Activated T-cell treated with anti-CD3 and anti-CD28 coated beads for 1 hour (primary cell): ENCODE measurements around the gene KIRREL3.

Experiments
- DNase-seq: peaks from one replicate; pipeline ENCODE4 v3.0.0-alpha.2; 2020; ENCODE audit warnings: low read depth

KIRREL3 gene

DNA sequence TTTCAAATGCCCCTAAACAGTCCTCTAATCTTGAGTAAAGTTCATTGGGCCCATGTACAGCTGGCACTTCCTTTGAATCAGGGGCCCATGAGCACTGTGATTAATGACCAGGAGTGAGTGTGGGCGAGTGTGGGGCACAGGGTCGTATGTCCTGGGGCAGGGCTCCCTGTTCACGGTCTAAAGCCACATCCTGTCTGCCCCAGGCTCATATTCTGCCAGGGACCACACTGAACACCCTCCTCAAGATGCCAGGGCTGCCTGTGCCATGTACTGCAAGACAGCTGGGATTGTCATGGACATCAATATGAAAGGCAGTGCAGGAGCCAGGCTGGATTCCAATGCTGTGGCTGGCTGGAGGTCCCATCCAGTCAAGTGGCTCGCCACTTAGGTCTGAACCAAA, 130.5 kb downstream of the KIRREL3 start:
- DNase-seq: no peak

DNA sequence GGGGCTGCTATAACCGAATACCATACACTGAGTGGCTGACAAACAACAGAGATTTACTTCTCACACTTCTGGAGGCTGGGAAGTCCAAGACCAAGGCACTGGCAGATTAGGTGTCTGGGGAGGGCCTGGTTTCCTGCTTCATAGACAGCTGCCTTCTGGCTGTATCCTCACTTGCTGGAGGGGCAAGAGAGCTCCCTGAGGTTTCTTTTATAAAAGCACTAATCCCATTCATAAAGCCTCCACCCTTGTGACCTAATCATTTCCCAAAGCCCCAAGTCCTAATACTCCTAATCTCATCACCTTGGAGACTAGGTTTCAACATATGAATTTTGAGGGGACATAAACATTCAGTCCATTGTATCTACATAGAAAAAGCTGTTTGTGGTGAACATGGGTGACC, 131.8 kb downstream of the KIRREL3 start:
- no peak for DNase-seq

DNA sequence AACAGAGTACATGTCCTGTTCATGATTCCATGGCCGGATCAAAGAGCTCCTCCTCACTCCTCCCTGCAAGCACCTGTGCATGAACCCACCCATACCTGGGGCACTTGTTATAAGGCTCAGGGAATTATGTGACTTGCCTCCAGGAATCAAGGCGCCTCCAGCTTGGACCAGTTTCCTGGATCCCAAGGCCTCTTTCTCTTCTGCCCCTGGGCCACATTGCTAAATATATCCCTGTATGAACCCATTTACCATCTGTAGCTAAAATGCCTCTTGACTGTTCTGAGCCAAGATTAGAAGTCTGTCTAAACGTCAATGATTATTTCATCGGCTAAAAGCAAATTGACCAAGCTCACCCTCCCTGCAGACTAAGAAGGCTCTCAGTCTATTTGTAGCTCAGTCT, 135.6 kb downstream of the KIRREL3 start:
- DNase-seq: no peak

DNA sequence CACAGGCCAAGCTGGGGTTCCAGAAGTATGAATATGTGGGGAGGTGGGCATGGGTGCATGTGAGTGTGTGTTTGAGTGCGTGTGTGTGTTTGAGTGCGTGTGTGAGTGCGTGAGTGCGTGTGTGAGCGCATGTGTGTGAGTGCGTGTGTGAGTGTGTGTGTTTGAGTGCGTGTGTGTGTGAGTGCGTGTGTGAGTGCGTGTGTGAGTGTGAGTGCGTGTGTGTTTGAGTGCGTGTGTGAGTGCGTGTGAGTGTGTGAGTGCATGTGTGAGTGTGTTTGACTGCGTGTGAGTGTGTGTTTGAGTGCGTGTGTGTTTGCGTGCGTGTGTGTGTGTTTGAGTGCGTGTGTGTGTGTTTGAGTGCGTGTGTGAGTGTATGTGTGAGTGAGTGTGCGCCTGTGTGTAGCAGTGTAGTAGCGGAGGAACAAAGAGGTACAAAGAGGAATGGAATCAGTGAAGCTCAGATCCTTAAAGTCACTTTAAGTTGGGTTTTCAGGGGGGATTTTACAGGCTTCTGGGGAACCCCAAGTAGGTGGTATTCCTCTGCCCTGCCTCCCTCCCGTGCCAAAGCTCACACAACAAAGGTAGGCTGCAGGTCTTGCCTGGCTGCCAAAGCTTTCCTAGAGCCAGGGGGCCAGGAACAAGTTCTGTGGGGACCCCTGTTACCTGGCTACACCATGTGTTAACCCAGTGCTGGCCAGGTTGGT, 137.1 kb downstream of the KIRREL3 start:
- no peak for DNase-seq

DNA sequence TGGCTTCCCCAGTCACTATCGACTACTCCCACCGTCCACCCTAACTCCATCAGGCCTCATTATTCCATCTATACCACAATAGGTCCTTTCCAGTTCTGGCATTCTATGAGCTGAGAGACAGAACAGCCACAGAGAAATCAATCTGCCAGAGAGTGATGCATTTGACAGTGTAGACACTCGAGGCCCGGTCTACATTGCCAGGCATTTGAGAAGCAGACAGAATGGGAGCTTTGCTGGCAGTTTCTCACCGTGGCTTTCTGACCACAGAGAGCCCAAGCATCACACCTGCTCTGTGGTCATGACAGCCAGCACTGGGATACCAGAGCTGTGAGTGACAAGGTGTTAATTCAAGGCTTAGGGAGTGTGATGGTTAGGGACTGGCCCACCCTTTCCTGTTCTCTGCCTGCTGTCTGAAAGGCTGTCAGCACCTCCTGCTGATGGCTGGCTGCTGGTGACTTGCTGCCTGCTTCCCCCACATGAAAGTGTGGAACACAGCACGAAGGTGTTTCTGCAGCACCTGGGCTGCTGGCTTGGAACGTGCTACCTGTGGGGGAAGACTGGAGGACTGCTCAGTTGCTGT, 137.8 kb downstream of the KIRREL3 start:
- DNase-seq: no peak

DNA sequence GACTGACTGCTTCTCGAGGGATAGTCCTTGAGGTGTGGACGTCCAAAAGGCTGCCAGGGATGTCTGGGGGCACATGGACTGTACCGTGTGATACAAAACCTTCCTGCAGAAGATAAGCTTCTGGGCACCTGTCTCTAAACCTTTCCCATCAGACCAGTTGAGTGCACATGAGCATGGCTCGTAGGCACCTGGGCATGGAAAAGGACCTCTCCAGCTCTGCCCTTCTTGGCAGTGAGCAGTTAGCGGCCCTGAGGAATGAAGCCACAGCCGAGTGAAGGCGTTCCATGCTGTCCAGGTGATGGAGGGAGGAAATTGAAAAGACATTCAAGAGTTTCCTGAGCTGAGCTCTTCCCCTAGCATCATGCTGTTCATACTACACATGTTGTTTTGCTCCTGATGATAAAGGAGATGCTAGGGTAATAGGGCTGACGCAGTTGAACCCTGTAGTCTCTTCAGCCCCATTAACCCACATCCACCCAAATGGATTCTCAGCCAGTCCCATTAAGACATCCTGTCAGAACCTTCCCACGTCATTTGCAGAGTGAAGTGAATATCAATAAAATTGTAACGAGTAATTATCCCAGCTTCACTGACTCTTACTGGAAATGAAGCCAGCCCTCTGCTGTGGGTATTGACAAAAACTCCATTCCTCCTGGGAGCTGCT, 138.6 kb downstream of the KIRREL3 start:
- no peak for DNase-seq

DNA sequence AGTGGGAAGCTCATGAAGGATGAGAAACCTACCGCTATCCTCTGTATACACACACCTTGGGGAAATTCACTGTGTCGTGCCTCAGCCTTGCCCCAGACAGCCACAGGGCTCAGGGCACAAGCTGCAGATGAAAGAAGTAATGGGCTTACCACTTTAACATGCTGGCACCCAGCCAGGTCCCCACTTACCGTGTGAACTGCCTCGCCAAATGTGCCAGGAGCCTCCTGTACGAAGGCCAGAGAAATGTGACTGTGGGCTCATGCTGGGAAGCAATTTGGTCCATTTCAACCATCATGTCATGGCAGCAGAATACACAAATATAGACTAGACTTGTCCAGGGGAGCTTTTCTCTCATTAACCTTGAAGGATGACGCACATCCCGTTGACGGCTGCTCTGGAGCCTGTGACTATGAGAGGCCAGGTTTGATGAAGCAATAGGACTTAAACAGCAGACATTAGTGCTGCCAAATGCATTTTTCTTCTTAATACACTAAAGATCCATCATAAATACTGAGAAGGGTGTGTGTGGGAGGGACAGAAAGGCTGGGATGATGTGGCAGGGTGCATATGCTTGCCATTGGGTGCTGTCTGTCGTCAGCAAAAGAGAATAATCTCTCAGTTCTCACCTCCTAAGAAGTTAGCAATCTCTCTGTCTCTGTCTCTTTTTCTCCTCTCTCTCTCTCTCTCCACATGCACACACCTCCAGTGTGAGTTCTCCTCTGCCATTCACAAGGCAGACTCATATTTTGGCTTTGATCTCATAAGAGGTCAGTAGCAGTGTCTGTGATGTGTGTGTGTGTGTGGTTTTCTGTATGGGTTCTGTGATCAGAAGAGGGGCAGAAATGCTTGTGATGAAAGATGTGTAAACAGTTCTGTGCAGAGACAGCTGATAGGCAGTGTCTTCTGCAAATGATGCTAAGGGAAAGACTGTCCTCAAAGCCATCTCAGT, 142.4 kb downstream of the KIRREL3 start:
- no peak for DNase-seq

DNA sequence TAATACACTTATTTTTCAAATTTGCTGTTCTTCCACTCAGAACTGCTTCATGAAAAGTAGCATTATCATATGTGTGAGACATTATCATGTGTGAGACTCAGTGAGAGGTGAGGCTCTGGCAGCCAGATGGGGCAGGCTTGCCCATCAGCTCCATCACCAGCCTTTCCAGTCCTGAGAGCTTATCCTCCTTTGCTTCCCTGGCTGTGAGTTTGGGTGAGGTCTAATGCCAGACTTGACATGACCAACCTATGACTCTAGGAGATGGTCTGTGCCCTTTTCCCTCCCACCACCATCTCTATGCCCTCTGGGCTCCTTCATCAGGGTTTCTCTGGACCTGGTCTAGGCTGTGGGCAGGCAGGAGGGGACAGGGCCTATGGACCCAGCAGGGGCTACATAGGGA, 145.0 kb downstream of the KIRREL3 start:
- no peak for DNase-seq

DNA sequence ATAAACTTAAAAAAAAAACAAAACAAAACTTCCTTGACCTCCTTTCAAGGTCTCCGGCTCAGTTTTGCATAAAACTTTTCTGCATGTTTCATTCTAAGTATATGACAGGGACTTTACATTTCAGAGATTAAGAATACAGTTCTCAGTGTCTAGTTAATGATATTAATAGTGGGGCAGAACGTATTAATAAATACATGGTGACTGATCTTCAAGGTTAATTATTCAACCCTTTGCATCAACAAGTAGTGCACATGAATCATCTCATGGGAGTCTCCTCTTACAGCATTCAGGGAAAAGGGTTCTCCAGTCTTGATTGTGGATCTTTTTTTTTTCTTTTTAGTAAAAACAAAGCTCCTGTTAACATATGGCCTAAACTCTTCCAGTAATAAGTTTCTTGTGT, 146.8 kb downstream of the KIRREL3 start:
- no peak for DNase-seq

DNA sequence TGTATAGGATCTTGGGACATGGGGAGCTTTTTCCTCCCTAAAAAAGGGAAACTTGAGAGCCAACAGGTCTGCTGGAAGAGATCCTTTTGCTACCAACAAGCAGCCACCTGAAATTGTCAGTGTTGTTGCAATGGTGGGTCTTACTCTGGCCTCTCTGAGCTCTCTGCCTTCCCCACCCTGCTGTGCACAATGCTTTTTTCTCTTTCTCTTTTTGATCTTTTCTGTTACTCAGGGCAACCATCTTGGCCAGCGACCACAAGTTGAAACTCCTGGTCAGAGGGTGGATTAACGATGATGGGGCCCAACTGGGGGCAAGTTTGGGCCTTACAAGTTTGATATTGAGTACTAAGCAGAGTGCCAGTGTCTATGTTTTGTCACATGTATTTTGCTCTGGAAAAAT, 155.8 kb downstream of the KIRREL3 start:
- no peak for DNase-seq

DNA sequence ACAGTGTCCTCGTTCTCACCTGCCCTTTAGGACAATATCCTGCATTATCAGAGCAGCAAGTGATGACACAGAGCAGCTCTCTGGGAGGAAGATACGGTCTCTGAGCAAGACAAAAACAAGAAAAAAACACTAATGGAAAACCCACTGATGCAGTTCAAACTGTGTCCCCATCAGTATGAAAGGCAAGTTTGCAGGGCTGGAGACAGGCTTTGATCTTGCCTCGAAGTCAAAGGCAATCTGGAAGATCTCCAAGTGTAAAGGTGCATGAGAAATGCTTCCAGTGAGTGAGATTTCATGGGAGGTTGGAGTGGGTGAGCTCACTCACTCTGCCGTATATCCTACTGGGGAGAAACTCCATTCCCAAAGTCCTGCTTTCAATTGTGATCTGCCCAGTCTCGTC, 157.5 kb downstream of the KIRREL3 start:
- DNase-seq: no peak

DNA sequence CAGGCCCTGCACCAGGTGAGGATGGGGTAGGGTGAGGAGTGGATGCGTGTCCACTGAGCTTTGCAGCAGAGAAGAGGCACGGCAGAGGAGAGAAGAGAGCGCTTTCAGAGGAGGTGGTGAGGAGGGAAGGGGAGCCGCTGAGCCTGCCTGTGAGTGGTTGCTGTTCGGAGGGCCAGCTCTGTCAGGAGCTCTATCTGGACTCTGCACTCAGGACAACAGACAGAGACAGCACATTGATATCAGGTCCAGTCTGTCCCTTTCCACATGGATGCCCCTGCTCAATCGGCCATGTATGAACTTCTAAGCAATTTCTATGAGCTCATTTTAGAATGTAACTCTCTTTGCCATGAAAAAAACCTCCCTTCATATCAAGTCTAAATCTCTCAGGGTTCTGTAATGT, 158.6 kb downstream of the KIRREL3 start:
- DNase-seq: no peak

DNA sequence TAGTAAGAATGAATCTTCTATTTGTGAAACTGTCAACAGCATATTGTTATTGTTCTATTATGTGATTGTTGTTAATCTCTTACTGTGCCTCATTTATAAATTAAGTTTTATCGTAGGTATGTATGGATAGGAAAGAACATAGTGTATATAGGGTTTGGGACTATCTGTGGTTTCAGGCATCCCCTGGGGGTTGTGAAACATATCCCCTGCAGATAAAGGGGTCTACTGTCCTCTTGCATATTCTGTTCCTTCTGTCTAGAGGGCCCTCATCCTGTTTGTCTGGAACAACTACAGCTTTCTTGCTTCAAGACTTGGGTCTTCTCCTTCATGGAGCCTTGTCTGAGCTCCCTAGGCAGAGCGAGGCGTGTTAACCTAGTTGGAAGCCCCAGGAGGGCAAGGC, 159.6 kb downstream of the KIRREL3 start:
- no peak for DNase-seq

DNA sequence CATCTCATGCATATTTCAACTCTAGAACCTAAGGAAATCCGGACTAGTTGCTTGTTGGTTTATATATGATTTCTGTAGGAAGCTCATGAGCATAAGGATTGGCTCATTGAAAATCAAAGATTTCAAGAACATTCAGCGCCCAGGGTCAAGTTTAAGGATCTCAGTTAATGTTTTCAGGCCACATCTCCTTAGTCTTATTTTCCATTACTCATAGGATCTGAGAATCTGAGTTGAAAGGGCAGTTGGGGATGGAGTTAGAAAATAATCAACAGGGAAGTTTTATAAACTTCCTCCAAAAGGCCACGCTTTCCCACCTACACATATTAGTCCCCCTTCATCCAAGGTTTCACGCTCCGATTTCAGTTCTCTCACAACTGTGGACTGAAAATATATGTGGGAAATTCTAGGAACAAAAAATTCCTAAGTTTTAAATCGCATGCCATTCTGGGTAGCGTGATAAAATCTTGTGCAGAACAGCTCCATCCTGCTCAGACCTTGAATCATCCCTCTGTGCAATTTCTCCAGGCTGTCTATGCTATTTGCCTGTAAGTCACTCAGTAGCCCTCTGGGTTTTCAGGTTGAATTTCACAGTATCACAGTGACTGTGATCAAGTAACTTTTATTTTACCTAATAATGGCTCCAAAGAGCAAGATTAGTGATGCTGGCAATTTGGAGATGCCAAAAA, 160.2 kb downstream of the KIRREL3 start:
- no peak for DNase-seq

DNA sequence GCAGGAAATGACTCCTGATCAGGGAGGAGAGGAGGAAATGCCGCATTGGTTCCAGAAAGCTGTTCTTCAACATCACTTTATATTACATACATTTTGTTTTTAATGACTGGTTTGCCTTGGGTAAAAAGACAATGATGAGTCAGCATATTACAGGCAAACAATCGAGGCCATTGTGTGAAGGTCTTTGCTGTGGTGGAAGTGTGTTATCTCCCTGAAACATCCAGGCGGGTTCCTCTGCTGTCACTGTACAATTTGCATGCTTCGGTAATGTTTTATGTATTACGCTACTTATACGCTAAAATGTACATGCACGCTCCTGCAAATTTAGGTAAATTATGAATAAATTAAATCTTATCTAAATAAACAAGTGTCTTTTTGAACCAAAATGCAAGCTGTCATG, 161.1 kb downstream of the KIRREL3 start:
- no peak for DNase-seq

DNA sequence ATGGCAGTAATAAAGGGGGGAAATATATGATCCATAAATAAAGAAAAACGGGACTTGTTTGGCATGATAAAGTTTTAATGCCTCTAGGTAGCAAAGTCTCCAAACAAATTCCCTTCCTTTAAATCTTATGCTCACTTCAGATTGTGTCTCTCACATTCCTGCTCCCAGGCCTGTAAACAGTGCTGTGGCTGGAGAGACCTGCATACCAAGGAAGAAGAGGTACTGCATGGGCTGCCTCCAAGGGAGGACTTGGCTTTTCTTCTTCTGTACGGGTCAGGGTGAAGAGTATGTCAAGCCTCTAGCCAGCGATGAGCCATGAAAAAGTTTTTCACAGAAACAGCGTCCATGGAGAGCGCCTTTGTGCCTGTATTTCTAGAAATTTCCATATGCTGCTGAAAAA, 161.8 kb downstream of the KIRREL3 start:
- DNase-seq: no peak

DNA sequence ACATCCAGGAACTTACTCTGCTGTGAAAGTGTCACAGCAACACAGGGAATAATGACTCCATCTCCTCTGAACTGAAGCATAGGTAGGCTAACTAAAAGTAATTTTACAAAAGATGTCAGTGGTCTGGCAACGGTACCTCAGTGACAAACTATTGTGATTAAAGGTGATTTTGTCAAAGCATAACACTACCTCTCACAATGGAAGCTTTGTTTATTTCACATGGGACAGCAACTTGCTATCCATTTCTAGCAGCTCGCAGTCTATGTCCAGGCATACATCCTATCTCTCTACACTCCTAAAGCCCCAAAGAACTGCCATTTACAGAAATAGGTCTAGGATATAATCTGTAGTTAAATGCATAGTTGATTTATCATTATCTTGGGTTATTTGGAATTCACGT, 163.0 kb downstream of the KIRREL3 start:
- DNase-seq: no peak

DNA sequence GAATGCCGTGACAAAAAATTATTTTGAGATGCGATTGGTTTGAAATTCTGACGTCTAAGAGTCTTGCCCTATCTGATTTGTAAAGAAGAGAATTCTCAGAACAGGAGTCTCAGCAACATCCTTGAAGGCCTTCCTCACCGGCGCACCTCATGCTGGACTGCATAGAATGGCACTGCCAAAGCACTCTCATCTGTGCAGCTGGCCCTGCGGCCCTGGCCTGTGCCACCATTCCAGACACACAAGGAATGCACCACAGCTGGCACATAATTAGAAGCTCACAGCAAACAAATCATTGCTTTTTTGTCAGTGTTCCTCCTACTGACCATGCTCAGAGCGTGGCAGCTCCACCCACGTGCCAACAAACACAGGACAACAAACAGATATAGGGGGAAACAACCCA, 166.0 kb downstream of the KIRREL3 start:
- DNase-seq: no peak

DNA sequence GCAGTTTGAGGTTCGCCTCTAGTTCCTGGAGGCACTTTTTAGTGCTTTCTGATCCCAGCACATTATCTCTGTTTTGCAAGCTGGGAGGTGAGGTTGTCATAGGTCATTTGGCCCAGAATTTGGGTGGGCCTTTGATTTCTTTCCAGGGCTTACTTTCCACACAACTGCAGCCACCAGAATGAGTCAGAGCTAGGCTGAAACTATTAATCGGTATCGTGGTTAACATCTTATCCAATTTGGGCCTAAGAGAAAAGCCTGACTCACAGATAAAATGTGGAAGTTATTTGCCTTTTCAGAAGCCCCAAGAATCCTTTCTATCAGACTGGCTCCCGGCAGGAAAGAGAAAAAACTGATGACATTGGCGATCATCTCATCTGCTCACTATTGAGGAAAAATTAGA, 166.4 kb downstream of the KIRREL3 start:
- DNase-seq: no peak

DNA sequence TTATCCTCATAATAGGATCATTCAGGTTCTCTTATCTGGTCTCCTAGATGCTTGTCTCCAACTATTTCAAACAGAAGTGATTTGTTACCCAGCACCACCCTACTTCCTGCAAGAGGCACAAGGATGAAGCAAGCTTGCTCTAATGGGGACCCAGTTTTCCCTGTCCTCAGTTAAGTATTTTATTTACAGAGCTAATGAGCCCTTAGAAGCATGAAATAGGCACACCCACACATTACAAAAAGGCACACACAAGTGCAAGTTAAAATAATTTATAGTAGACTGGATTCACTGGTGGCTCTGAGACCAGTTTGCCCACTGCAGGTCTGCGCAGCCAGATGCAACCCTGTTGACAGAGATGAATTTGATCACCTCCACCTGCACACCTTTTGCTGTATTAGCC, 167.5 kb downstream of the KIRREL3 start:
- DNase-seq: no peak

DNA sequence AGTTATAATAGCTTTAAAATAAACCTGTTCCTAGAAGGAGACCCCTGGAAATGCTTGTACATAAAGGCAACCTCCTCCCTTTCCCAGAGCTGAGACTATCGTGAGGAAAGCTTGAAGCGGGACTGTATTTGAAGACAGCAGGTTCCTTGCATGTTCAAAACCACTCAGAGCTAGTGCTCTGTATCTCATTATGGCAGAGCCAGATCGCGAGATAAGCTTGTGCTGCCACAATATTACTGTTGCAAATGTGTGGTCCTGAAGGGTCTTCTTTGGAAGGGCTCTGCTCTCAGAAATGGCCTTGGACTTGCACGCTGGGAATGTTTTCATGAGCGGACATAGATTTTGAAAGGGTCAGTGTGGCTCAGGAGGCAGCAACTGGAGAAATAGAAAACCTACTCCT, 168.2 kb downstream of the KIRREL3 start:
- no peak for DNase-seq

DNA sequence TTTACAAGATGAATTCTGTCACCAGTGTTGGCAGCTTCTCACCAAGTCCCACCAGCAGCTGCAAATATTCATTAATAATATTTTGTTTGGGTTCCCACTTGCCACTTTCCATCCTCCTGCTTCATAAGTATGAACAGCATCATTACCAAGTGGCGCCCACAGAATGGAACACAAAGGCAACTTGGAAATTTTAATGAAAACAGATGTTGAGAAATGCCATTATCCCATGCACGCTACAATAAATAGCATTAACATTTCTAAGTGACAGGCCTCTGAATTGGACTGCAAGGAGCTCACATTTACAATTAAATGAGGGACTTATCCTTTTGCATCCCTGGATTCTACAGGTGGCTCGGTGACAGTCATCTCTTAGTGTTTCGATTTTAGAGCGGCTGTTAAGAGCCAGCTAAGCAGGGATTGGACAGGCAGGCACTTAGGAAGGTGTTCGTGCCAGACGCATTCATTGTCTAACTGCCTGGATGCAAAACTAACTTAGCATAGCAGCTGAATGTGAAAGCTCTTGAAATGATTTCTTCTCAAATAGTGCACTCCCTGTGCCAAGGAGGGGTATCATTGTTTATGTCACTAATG, 170.3 kb downstream of the KIRREL3 start:
- DNase-seq: no peak
